HFF-Myc (cell line): ENCODE measurements around the gene TYW1.

Source experiments
- DNase-seq: peaks from one replicate; pipeline ENCODE4 v3.0.0-alpha.2; 2011; ENCODE audit warnings: low read depth; ENCODE audit errors: extremely low read depth
- H3K4me3 ChIP-seq: replicated peaks from 2 replicates; pipeline ENCODE4 v1.5.1; 2011; ENCODE audit warnings: low read depth, mild to moderate bottlenecking, control low read depth, low read length
- TF ChIP-seq, protein P1 (sequence below): IDR thresholded peaks from 2 replicates; pipeline ENCODE4 v1.5.1; 2012; ENCODE audit warnings: mild to moderate bottlenecking, low read depth, low read length, control low read depth; ENCODE audit errors: missing control alignments

The TYW1 gene, protein sequence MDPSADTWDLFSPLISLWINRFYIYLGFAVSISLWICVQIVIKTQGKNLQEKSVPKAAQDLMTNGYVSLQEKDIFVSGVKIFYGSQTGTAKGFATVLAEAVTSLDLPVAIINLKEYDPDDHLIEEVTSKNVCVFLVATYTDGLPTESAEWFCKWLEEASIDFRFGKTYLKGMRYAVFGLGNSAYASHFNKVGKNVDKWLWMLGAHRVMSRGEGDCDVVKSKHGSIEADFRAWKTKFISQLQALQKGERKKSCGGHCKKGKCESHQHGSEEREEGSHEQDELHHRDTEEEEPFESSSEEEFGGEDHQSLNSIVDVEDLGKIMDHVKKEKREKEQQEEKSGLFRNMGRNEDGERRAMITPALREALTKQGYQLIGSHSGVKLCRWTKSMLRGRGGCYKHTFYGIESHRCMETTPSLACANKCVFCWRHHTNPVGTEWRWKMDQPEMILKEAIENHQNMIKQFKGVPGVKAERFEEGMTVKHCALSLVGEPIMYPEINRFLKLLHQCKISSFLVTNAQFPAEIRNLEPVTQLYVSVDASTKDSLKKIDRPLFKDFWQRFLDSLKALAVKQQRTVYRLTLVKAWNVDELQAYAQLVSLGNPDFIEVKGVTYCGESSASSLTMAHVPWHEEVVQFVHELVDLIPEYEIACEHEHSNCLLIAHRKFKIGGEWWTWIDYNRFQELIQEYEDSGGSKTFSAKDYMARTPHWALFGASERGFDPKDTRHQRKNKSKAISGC

DNA sequence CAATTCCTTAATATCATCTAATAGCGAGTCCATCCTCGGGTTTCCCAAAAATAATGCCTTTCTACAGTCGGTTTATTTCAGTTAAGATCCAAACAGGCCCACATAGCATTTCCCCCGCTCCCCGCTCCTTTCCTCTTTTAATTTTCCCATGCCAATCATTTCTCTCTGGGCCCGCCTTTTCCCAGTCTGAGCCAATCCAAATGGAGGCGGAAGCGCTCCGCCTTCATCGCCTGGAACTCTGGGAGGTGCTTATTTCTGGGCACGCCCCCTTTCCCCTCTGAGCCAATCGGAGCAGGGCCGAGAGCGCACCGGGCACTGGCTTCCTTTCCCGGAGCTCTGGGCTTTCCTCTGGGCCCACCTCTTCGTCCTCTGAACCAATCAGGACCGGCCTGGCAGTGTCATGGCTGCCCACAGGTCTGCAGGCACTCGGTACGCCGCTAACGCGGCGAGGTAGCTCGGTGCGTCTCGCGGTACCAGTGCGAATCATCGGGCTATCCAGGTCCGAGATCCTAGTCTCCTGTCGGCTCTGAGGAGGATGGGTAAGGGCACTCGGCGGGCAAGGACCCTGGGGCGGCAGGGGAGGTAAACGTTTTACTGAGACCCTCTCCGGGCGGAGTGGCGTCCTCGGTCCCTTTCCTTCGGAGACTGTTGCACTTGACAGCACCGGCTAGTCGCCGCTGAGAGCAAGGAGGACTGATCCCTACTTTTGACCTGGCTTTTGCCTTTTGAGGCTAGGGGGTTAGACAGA lies at the start of gene TYW1:
Gene TYW1 (plus strand): TSS at position 390 of the 748 bp plus-strand sequence. CDS start 146 bp downstream, at position 536.
- peak within 1 kb of the TSS; percentile 82 for H3K4me3 ChIP-seq
- peak; percentile 95 for DNase-seq

DNA sequence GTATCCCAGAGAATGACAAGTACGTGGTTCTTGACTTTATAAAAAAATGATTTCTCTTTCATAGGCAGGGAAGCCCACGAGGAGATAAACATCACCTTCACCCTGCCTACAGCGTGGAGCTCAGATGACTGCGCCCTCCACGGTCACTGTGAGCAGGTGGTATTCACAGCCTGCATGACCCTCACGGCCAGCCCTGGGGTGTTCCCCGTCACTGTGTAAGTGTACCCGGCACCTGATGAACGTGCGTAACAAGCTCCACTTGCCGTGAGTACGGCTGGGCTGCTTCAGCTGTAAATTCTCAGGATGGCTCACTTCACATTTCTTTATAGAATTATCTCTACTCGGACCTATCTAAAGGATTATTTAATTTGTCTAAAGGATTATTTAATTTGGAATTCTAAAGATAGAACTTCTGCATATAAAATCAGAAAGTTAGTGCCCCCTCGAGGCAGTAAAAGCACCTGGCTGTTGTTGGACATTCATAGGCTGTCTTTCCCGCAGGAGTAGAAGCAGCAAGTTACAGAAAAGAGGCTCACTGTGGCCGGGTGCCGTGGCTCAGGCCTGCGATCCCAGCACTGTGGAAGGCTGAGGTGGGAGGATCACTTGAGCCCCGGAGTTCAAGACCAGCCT lies 48.0 kb upstream of the TYW1 start:
- no peak for DNase-seq
- no peak overlapping the region for H3K4me3 ChIP-seq
- TF ChIP-seq, protein P1, sequence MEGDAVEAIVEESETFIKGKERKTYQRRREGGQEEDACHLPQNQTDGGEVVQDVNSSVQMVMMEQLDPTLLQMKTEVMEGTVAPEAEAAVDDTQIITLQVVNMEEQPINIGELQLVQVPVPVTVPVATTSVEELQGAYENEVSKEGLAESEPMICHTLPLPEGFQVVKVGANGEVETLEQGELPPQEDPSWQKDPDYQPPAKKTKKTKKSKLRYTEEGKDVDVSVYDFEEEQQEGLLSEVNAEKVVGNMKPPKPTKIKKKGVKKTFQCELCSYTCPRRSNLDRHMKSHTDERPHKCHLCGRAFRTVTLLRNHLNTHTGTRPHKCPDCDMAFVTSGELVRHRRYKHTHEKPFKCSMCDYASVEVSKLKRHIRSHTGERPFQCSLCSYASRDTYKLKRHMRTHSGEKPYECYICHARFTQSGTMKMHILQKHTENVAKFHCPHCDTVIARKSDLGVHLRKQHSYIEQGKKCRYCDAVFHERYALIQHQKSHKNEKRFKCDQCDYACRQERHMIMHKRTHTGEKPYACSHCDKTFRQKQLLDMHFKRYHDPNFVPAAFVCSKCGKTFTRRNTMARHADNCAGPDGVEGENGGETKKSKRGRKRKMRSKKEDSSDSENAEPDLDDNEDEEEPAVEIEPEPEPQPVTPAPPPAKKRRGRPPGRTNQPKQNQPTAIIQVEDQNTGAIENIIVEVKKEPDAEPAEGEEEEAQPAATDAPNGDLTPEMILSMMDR: no peak

DNA sequence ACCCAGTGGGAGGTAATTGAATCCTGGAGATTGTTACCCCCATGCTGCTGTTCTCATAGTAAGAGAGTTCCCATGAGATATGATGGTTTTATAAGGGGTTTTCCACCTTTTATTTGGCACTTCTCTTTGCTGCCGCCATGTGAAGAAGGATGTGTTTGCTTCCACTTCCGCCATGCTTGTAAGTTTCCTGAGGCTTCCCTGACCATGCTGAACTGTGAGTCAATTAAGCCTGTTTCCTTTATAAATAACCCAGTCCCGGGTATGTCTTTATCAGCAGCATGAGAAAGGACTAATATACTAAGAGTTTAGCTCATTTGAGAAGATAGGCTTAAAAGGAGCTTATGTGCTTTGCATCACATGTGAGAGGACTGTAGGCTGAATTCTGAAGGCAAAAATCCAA lies 46.3 kb upstream of the TYW1 start:
- no peak overlapping the region for H3K4me3 ChIP-seq
- TF ChIP-seq, protein P1: no peak
- DNase-seq: no peak

DNA sequence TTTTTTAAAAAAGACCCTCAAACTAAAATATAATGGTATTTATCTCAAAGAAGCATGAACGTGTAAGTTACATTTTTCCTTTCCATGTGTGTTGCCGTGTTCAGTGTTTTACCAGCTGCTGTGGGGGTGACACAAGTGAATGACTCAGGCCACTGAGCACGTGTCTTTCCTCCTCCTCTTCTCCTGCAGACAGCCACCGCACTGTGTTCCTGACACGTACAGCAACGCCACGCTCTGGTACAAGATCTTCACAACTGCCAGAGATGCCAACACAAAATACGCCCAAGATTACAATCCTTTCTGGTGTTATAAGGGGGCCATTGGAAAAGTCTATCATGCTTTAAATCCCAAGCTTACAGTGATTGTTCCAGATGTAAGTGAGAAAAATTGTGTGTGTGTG lies 45.9 kb upstream of the TYW1 start:
- TF ChIP-seq, protein P1: no peak
- no peak overlapping the region for H3K4me3 ChIP-seq
- no peak for DNase-seq

DNA sequence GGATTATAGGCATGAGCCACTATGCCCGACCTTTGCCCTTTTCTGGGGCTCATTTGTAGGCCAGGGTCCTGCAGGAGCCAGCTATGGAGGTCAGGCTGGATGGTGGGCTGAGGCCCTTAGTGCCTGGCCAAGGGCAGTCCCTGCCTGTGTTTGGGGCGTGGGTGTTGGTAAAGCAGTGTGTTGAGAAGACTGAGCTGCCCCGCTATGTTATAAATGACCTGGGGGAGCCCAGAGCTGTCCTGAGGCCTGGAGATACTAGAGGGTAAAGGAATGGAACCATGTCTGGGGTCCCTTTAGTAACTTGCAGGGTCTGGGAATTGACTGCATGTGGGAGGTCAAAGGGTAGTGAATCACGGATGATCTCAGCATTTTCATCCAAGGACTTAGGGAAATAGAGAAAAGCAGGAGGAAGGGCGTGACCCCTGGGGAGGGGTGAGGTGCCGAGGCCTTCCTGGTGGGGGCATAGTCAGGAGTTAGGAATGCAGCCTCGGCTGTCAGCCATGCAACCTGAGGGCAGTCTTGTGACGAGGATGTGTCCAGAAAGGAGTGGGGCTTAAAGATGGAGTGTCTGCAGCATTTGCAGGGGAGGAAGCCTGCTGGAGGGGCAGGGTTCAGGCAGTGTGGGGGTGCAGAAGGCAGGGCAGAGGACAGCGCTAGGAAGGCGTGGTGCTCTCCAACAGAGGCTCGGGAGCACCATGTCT lies 44.1 kb upstream of the TYW1 start:
- no peak overlapping the region for H3K4me3 ChIP-seq
- TF ChIP-seq, protein P1: no peak
- peak; percentile 85 for DNase-seq

DNA sequence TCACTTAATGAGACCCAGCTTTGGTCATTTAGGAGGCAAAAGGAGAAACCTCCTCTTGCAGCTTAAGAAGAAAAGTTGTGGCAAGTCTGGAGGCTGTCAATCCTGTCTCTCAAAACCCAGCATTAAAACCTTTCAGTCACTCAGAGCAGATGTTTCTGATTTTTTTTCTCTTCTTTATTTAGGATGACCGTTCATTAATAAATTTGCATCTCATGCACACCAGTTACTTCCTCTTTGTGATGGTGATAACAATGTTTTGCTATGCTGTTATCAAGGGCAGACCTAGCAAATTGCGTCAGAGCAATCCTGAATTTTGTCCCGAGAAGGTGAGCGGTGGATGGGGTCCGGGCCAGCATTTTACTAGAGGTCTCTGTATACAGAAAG lies 43.6 kb upstream of the TYW1 start:
- TF ChIP-seq, protein P1: no peak
- no peak overlapping the region for H3K4me3 ChIP-seq
- DNase-seq: no peak
